T1000 (cell line): ENCODE results near the gene SHISA7.
"Not testable (repeated sequence)": the region's sequence is repeated elsewhere in the genome, so short reads cannot be mapped to it uniquely, and the experiment has no call there.

ENCODE experiments used
- DNase-seq: peaks from one replicate; lab custom pipeline; 2025; ENCODE audit warnings: mixed read lengths; lab: John Stamatoyannopoulos, UW

Gene SHISA7

GRCh38 chr19:55446060-55446459 is 3.0 kb upstream of the SHISA7 start:
- no peak for DNase-seq

DNA sequence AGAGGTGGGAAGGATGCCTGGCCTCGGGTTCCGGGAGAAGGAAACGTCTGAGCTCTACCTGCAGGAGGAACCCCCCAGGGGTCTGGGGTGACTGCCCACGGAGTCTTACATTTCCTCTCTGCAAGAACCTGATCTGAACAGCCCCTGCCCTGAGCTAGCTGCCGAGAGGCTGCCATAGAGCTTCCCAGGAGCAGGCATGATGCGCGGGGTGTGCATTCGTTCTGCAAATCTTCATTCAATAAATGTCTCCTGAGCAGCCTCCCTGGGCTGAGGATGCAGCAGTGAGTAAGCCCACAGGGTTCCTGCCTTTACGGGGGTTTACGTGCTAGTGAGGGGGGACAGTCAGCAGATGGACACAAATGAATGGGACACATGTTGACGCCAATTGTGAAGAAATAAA is 1.5 kb upstream of the SHISA7 start:
- no peak for DNase-seq

GRCh38 chr19:55443824-55444480 is 852 bp upstream of the SHISA7 start:
- no peak for DNase-seq

GRCh38 chr19:55442372-55442961 is 633 bp downstream of the SHISA7 start:
- no peak for DNase-seq

GRCh38 chr19:55441692-55442321 is 1.3 kb downstream of the SHISA7 start:
- no peak for DNase-seq

DNA sequence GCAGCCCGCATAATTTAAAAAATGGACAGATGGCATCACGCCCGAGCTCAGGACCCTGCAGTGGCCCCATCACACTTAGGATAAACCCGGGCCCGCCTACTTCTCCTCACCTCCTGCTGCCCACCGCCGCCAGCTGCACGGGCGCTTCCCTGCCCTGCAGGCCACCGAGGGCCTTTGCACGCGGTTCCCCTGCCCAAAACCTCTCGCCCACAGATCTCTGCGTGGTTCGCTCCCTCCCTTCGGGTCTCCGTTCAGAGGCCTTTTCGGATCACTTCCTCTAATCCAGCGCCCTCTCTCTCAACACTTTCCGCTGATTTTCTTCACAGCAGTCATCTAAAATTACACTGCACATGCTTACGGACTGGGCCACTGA is 1.8 kb downstream of the SHISA7 start:
- no peak for DNase-seq

GRCh38 chr19:55440411-55441105 is 2.5 kb downstream of the SHISA7 start:
- DNase-seq, result no peak

DNA sequence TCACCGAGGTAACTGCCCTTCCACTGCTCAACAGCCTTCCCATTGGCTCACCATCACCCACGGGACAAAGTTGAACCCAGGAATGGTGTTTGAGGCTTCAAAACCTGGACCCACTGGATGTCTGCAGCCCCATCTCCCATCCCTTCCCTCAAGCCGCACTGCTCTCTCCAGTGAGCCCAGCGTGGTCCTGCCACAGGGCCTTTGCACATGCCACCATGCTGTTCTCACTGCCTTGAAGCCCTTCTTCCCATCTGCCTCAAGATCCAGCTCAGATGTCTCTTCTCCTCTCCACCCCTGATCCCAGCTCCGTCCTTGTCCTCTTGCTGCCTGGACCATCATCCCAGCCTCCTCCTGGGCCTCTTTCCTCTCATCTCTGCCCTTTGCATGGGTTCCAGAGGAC is 4.0 kb downstream of the SHISA7 start:
- no peak for DNase-seq

- peak; percentile 48 for DNase-seq
These were observed 5.7 kb downstream of the SHISA7 start for GRCh38 chr19:55437410-55437809.

- DNase-seq, result no peak
These were observed 6.3 kb downstream of the SHISA7 start for GRCh38 chr19:55436847-55437246.

DNA sequence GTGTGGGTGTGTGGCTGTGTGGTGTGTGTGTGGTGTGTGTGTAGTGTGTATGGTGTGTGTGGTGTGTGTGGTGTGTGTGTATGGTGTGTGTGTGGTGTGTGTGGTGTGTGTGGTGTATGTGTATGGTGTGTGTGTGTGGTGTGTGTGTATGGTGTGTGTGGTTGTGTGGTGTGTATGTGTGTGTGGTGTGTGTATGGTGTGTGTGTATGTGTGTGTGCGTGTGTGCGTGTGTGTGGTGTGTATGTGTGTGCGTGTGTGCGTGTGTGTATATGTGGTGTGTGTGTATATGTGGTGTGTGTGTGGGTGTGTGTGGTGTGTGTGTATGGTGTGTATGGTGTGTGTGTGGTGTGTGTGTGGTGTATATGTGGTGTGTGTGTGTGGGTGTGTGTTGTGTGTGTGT is 8.1 kb downstream of the SHISA7 start:
- no peak for DNase-seq

DNA sequence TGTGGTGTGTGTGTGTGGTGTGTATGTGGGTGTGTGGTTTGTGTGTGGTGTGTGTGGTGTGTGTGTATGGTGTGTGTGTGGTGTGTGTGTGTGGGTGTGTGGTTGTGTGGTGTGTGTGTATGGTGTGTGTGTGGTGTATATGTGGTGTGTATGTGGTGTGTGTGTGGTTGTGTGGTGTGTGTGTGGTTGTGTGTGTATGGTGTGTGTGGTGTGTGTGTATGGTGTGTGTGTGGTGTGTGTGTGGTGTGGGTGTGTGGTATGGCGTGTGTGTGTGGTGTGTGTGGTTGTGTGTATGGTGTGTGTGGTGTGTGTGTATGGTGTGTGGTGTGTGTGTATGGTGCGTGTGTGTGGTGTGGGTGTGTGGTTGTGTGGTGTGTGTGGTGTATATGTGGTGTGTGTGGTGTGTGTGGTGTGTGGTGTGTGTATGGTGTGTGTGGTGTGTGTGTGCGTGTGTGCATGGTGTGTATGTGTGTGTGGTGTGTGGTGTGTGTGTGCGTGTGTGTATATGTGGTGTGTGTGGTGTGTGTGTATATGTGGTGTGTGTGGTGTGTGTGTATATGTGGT is 8.7 kb downstream of the SHISA7 start:
- DNase-seq, result no peak

GRCh38 chr19:55433292-55433691 is 9.8 kb downstream of the SHISA7 start:
- DNase-seq, result no peak

DNA sequence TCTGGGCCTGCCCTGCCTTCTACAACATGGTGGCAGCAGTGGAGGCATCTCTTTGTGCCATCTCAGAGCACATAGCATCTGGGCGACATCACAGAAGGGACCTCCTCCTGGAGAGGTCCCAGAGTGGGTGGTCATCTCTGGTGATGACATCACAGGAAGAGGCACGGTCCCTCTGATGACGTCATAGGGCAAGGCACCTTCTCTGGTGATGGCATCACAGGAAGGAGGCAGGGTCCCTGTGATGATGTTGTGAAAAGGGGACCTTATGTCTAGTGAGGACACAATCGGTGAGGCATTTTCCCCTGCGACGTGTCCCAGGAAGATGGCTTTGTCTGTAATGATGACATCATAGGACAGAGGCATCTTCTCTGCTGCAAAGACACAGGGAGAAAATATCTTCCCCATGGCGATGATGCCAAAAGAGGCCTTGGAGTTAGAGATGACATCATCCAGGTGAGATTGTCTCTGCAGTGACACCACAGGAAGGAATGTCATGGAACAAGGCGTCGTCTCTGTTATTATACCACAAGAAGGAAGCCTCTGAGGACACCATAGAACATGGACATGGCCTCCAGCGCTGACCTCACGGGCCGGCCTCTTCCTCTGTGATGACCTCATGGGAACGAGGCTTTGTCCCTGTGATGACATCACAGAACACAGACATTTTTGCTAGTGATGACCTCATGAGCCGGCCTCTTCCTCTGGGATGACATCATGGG is 10.7 kb downstream of the SHISA7 start:
- no peak for DNase-seq

DNA sequence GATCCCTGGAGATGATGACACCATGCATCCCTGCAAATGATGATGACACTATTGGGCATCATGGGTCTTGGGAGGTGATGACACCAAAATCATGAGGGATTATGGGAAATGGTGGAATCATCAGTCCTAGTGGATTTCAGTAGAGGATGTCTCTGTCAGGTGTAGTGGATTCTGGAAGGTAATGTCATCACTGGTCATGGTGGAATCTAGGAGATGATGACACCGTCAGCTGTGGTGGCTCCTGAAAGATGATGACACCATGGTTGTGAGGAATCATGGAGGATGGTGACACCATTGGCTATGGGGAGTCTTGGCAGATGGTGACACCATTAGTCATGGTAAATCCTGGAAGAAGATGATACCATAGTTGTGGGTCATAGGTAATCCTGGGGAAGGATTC is 11.9 kb downstream of the SHISA7 start:
- DNase-seq, result no peak

- no peak for DNase-seq
These were observed 17.1 kb downstream of the SHISA7 start for GRCh38 chr19:55426042-55426441.

GRCh38 chr19:55424518-55424917 is 18.6 kb downstream of the SHISA7 start:
- DNase-seq, result no peak

GRCh38 chr19:55423225-55424005 is 19.7 kb downstream of the SHISA7 start:
- DNase-seq, result no peak

GRCh38 chr19:55421281-55421680 is 21.8 kb downstream of the SHISA7 start:
- not testable (repeated sequence) for DNase-seq

DNA sequence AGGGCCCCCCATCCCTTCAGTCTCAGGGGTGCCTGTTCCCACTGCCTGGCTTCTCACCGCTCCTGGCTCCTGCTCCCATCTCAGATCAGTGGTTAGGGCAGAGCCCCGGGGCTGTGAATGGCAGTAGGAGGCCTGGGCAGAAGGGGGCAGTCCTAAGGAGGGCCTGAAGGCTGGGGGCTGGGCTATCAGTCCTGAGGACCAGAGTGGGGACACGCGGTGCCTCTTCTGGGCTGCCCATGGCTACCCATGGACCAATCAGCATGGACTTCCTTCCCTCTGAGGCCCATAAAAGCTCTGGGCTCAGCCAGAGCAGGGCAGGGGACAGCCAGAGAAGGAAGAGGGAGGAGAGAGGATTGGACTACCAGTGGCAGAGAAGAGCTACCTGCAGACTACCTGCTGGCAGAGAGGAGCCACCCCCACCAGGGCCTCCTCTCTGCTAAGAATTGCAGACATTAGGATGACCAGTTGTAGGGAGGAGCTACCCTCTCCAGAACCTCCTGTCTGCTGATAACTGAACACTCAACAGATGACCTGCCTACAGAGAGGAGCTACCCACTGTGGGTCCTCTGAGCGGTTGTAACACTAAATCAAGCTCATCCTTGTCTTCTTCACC is 23.4 kb downstream of the SHISA7 start:
- DNase-seq, result no peak

DNA sequence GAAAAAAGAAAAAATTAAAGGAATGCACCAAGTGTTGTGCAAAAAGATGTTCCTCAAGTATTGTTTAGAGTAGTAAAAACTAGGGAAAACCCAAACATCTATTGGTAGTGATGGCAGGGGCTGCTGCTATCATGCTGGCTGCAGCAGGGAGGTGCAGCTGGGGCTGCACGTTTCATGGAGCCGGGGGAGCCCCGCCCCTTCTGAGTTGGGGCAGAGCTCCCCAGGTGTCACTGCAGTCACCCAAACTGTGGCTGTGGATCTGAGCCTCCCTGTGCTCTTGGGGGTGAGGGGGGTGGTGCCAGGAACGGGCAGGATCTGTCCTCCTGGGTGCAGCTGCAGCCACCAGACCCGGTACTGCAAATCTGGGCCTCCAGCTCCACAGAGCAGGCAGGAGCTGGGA is 24.0 kb downstream of the SHISA7 start:
- no peak for DNase-seq
